ENCODE measurements around the gene C5orf47. TPM values are rescaled to one million over a fixed set of nuclear protein-coding genes. Genes with fewer than 3 reads are reported as not detected.

The C5orf47 gene
- total RNA-seq, 1 donor from 2014 or later = 0.25 TPM

Other genes starting within 250 kb of the C5orf47 start
- gene CPEB4, start 100.8 kb upstream of the C5orf47 start, total RNA-seq = 78.7 TPM
- 671 TPM for gene NSG2, start 56.5 kb downstream of the C5orf47 start, total RNA-seq